ENCODE data around the gene SYCP3. TPM values are rescaled to one million over a fixed set of nuclear protein-coding genes. Genes with fewer than 3 reads are reported as not detected.

Gene SYCP3
- total RNA-seq, 6 experiments from 2014 or later = not detected

DNA sequence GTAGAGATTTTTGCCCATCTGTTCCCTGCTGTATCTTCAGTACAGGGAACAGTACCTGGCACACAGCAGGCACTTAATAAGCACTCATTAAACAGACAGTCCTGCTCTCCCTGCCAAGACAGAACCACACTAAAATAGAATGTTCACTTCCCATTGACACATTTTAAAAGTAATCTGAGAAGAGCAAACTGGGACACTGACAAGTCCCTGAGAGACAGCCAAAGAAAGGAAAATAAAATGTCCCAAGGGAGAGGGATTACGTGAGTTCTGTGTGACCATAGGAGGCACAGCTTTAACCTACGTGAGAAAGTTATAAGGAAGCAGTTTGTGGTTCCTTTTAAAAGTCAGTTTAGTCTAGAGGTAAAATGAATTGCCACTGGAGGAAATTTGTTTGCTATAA, 43.9 kb upstream of the SYCP3 start:
- intact Hi-C loops (cut with DNase I) = no loop called here
- WGBS (ENCODE audit: insufficient coverage, low coverage, low lambda C conversion rate, missing lambda C conversion rate) = 85% methylated on average over 2 of the region's 2 CpGs

DNA sequence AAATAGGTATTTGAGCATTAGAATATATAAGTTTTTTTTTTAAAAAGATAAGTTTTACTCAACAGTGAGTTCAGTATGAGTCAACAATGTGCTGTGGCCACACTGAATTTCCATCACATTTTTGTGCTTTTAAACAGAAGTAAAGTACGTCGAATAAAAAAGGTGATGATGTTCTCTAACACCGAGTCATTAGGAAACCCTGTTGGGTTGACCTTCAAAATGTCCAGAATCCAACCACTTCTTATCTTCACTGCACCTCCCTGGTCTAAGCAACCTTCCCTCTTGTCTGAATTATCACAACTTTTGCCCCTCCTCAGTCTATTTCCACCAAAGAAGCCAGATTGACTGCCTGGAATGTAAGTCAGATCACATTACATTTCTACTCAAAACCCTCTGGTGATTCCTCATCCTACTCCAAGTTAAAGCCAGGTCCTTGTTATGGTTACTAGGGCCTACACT, 43.0 kb upstream of the SYCP3 start:
- ATAC-seq = no peak
- intact Hi-C loops (cut with DNase I) = no loop called here
- TF ChIP-seq POLR2A (IDR thresholded peaks at IDR 0.05) = no peak
- TF ChIP-seq, protein P1, sequence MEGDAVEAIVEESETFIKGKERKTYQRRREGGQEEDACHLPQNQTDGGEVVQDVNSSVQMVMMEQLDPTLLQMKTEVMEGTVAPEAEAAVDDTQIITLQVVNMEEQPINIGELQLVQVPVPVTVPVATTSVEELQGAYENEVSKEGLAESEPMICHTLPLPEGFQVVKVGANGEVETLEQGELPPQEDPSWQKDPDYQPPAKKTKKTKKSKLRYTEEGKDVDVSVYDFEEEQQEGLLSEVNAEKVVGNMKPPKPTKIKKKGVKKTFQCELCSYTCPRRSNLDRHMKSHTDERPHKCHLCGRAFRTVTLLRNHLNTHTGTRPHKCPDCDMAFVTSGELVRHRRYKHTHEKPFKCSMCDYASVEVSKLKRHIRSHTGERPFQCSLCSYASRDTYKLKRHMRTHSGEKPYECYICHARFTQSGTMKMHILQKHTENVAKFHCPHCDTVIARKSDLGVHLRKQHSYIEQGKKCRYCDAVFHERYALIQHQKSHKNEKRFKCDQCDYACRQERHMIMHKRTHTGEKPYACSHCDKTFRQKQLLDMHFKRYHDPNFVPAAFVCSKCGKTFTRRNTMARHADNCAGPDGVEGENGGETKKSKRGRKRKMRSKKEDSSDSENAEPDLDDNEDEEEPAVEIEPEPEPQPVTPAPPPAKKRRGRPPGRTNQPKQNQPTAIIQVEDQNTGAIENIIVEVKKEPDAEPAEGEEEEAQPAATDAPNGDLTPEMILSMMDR (IDR thresholded peaks at IDR 0.05) = no peak

More for the DNA sequence above, 43.9 kb upstream of the SYCP3 start:
- H3K27me3 ChIP-seq = no peaks in the 10 kb centered on the region
- no peaks in the 10 kb centered on the region for H3K4me1 ChIP-seq
- no peak for ATAC-seq
- no peak overlapping the region for H3K27ac ChIP-seq
- TF ChIP-seq, protein P1 (IDR thresholded peaks at IDR 0.05) = no peak
- TF ChIP-seq POLR2A (IDR thresholded peaks at IDR 0.05) = no peak
- no peaks in the 10 kb centered on the region for H3K9me3 ChIP-seq
- no peak overlapping the region for H3K4me3 ChIP-seq
- peaks cover 0 to 2% (median 0%) of the 10 kb centered on the region in 4 donors for H3K36me3 ChIP-seq
- no peak for DNase-seq

DNA sequence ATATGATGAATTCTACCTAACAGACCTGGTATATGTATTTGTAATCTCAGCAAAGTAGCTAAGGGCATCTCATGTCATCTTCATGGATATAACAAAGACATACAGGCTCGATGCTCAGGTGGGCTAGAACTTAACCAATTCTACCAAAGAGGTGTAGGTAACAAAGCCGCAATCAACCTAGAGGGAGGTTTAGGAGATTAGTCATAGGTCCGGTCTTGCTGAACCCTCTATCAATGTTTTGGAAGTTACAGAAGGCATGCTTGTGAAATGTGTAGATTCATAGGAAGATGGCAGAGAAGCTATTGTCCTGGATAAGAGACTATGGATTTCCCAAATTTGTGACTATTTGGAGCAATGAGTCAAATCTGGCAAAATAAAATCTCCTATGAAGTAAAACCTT, 42.6 kb upstream of the SYCP3 start:
- no peak overlapping the region for H3K4me3 ChIP-seq
- ATAC-seq (no peak), DNase-seq (no peak)
- WGBS (ENCODE audit: insufficient coverage, low coverage, low lambda C conversion rate, missing lambda C conversion rate) = 75% methylated on average over 3 of the region's 3 CpGs
- no peak for TF ChIP-seq POLR2A (IDR thresholded peaks at IDR 0.05)
- TF ChIP-seq, protein P1 (IDR thresholded peaks at IDR 0.05) = no peak
- no peaks in the 10 kb centered on the region for H3K4me1 ChIP-seq
- no peaks in the 10 kb centered on the region for H3K9me3 ChIP-seq
- H3K27ac ChIP-seq = no peak overlapping the region
- intact Hi-C loops (cut with DNase I) = no loop called here
- H3K36me3 ChIP-seq = peaks cover 0 to 2% (median 0%) of the 10 kb centered on the region in 4 donors
- H3K27me3 ChIP-seq = no peaks in the 10 kb centered on the region

More for the DNA sequence above, 43.0 kb upstream of the SYCP3 start:
- peaks cover 0 to 2% (median 0%) of the 10 kb centered on the region in 4 donors for H3K36me3 ChIP-seq
- H3K4me3 ChIP-seq = no peak overlapping the region
- H3K27ac ChIP-seq = no peak overlapping the region
- H3K9me3 ChIP-seq = no peaks in the 10 kb centered on the region
- no peaks in the 10 kb centered on the region for H3K27me3 ChIP-seq
- no peaks in the 10 kb centered on the region for H3K4me1 ChIP-seq
- WGBS (ENCODE audit: insufficient coverage, low coverage, low lambda C conversion rate, missing lambda C conversion rate) = 73% methylated on average over 3 of the region's 3 CpGs
- DNase-seq = no peak

DNA sequence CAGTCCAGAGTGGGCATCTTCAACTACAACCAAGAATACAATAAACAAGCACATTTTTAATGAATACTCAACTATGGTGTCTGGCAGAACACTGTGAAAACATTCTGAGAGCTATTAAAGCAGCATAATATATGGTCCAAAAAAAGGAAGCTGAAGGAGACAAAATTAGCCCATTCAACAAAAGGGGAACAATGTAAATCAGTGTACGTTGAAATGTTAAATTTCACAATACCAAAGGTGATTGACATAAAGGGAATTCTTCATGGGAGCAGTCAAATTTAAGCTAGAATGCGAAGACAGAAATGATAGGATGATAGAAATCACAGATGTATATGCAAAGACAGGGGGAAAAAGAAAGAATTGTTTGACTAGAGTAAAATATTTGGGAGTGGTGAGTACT, 41.3 kb upstream of the SYCP3 start:
- no peaks in the 10 kb centered on the region for H3K27me3 ChIP-seq
- 70% methylated on average over 2 of the region's 2 CpGs for WGBS (ENCODE audit: insufficient coverage, low coverage, low lambda C conversion rate, missing lambda C conversion rate)
- peaks cover 0 to 2% (median 0%) of the 10 kb centered on the region in 4 donors for H3K36me3 ChIP-seq
- no peaks in the 10 kb centered on the region for H3K9me3 ChIP-seq
- TF ChIP-seq, protein P1 (IDR thresholded peaks at IDR 0.05) = no peak
- TF ChIP-seq POLR2A (IDR thresholded peaks at IDR 0.05) = no peak
- no peak for DNase-seq
- intact Hi-C loops (cut with DNase I) = no loop called here
- no peaks in the 10 kb centered on the region for H3K4me1 ChIP-seq
- ATAC-seq = no peak
- no peak overlapping the region for H3K27ac ChIP-seq
- no peak overlapping the region for H3K4me3 ChIP-seq

DNA sequence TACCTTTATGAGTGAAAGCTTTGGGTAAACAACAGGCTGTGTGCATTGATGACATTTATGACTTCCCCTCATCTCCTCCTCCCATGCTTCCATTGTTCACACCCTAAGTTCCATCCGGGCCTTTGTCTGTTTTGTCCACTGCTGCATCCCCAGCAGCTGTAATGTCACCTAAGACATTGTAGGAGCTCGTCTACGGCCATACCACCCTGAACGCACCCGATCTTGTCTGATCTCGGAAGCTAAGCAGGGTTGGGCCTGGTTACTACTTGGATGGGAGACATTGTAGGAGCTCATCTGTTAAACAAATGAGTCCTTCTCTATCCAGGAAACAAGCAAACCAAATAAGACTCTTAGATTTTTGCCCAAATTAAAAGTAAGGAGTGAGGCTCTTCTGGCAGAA, 40.4 kb upstream of the SYCP3 start:
- ATAC-seq = no peak
- no peaks in the 10 kb centered on the region for H3K27me3 ChIP-seq
- H3K4me3 ChIP-seq = no peak overlapping the region
- TF ChIP-seq, protein P1 (IDR thresholded peaks at IDR 0.05) = no peak
- TF ChIP-seq POLR2A (IDR thresholded peaks at IDR 0.05) = no peak
- H3K36me3 ChIP-seq = peaks cover 0 to 2% (median 0%) of the 10 kb centered on the region in 4 donors
- no peak for DNase-seq
- no peak overlapping the region for H3K27ac ChIP-seq
- no peaks in the 10 kb centered on the region for H3K4me1 ChIP-seq
- no peaks in the 10 kb centered on the region for H3K9me3 ChIP-seq
- intact Hi-C loops (cut with DNase I) = loop anchor here (10.0 kb wide), 1 partner anchor 55 kb away; the partner anchor contains the start of gene GNPTAB (in 2 of the 2)
- WGBS (ENCODE audit: insufficient coverage, low coverage, low lambda C conversion rate, missing lambda C conversion rate) = 100% methylated on average over 5 of the region's 6 CpGs
